Kidney capillary endothelial cell (primary cell): Measurements from ENCODE around the gene GPRC5A.
"Not testable (repeated sequence)": the region's sequence is repeated elsewhere in the genome, so short reads cannot be mapped to it uniquely, and the experiment has no call there.

ENCODE experiments used
- DNase-seq: peaks from one replicate; pipeline ENCODE4 v3.0.0-alpha.2; 2018; ENCODE audit warnings: low spot score

The GPRC5A gene, protein sequence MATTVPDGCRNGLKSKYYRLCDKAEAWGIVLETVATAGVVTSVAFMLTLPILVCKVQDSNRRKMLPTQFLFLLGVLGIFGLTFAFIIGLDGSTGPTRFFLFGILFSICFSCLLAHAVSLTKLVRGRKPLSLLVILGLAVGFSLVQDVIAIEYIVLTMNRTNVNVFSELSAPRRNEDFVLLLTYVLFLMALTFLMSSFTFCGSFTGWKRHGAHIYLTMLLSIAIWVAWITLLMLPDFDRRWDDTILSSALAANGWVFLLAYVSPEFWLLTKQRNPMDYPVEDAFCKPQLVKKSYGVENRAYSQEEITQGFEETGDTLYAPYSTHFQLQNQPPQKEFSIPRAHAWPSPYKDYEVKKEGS

DNA sequence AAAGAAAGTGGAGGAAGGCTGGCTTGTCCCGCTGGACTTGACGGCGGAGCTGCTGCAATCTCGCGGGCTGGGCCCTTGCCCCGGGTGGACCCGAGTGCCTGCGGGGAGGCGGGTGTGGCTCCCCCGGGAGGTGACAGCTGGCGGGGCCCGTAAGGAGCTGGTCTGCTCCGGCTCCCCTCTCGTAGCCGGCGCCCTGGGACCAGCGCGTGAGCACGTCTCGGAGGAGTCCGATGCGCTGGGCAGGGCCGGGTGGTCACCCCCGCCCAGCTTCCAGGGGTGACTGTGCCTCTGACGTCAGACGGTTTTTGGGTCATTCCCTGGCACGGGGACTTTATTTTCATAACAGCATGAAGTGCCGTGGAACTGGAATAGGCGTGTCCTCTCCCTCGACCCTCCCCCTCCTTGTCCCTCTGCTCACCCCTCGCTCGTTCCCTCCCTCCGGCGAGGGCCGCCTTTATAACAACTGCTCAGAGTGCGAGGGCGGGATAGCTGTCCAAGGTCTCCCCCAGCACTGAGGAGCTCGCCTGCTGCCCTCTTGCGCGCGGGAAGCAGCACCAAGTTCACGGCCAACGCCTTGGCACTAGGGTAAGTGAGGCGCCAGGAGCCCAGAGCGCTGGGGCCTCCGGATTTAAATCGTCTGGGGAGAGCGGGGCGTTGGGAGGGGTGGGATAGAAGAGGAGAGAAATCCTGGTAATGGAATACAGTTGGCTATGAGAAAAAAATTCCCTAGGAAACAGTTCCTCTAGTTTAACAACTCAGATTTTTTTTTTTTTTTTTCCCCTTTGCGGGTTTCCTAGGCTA lies at the start of gene GPRC5A:
GPRC5A (plus strand) TSS at position 483 of the 801 bp plus-strand sequence. CDS start 16,688 bp downstream, outside the sequence.
- DNase-seq, result peak; percentile 36

DNA sequence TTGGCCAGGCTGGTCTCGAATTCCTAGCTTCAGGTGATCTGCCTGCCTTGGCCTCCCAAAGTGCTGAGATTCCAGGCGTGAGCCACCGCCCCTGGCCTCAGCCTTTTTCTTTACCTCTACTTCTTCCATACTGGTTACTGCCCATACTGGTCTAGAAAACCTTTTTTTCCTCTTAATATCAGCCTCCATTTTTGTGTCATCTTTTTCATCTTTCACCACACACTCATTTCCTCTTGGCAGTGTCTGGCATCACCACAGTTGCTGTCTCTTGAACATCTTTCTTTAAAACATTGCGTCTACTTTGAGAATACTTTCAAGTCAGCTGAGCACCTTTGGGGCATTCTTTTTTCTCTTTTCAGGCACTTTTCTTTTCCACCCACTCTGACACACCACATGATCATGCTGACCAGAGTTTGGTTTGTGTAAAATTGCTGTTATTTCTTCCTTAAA lies 45.5 kb upstream of the GPRC5A start:
- no peak for DNase-seq

DNA sequence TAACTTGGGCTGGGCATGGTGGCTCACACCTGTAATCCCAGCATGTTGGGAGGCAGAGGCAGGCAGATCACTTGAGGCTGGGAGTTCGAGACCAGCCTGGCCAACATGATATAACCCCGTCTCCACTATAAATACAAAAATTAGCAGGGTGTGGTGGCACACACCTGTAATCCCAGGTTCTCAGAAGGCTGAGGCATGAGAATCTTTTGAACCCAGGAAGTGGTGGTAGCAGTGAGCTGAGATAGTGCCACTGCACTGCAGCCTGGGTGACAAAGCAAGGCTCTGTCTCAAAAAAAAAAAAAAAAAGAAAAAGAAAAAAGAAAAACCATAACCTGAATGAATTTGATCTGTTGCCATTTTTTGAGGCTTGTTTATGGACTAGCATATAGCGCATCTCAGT lies 44.6 kb upstream of the GPRC5A start:
- DNase-seq, result not testable (repeated sequence)

- DNase-seq, result no peak
These were observed 37.9 kb upstream of the GPRC5A start for GRCh38 chr12:12853435-12853834.

DNA sequence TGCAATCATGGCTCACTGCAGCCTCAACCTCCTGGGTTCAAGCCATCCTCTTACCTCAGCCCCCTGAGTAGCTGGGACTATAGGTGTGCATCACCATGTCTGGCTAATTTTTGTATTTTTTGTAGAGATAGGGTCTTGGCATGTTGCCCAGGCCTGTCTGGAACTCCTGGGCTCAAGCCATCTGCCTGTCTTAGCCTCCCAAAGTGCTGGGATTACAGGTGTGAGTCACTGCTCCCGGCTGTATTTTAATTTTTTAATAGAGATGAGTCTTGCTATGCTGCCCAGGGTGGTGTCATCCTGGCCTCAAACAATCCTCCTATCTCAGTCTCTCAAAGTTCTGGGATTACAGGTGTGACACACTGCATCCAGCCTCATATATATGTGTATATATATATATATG lies 31.7 kb upstream of the GPRC5A start:
- DNase-seq, result no peak

DNA sequence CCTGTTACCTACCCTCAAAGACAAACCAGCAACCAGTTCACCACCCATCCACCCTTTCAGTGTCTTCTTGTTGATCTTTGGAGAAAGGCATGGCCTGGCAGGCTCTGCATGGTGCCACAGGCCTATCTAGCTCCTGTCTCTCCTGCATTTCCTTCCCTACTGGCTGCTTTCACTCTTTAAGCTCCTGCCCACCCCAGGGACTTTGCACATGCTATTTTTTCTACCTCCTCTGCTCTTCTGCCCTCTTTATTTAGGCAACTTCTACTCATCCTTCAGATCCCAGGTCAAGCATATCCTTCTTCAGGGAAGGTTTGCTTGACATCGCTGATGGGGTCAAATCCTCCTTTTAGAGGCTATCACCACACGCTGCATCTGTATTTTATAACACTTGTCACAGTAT lies 27.1 kb upstream of the GPRC5A start:
- no peak for DNase-seq

DNA sequence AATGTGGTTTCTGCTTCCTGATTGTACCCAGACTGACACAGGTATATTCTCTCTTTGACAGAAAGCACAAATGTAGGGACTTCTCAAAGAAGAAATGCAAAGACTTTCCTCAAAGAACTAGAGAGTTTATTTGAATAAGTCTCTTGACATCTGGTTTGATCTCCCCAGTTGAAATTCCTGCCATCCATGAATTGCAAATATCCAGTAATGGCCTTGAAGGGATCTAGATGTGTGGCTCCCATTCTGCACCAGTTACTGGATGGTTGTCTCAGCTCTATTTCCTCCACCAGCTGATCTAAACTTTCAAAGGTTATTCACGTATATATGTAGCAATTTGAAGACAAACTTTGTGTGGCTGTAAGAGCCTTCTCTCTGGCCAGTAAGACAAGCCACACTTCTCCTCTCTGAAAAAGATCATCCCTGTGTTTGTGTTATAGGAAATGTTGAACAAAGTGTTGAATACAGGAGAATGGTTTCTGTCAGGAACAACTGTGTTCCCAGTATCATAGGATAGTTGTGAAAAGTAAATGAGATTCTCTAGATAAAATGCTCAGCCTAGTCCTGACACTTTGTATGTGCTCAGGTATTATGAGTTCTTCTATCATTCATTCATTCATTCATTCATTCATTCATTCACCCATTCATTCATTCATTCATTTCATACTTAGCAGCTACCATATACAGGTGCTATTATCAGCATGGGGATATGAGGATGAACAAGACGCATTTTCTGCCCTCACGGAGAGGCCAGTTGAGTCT lies 22.7 kb upstream of the GPRC5A start:
- no peak for DNase-seq

DNA sequence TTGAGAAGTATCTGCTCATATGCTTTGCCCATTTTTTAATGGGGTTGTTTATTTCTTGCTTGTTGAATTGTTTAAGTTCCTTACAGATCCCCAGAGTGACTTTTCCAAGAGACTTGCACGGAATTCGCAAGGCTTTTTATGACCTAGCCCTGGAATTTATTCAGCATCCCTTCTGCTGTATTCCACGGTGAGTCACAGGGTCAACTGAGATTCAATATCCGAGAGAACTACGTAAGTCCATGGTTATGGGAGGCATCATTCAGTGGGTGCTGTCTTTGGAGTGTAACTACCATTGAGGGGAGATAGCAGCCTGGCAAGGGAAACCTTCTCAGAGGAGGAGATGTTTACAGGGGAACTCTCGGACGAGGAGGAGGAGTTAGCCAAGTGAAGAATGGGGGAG lies 20.9 kb upstream of the GPRC5A start:
- peak; percentile 38 for DNase-seq

- DNase-seq, result no peak
These were observed 19.7 kb upstream of the GPRC5A start for GRCh38 chr12:12871587-12872138.

DNA sequence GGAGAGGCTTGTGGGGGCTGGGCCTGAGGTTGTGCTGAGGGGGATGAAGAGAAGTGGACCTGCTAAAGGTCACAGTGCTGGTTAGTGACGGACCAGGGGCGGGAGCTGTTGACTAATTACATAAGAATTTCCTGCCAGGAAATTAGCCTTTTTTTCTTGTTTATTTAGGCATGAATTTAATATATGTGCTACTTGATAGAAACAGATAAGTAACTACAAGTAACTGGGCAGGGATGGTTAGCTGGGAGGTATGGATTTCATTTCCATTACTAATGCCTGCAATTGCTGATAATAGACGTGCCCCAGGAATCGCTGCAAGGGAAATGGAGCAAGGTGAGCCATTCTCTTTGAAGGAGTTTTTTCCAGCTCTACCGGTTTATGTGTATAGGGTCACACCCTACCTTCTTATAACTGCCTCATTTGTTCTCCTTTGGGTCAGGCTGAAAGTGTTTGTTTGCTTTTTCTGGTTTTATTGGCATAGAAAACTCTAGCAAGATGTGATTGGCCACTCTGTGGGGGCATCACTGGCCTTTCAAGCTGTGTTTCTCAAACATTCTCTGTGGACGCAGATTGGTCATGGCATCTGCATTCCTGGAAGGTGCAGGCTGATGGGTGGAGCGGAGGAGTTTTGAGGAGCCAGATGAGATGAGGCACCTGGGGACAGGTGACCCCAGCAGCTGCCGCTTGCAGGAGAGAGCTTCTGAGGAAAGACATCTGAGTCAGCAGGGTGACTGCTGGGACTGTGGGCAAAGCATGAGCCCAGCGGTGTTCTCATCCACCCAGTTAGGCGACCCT lies 19.0 kb upstream of the GPRC5A start:
- DNase-seq, result peak; percentile 76

DNA sequence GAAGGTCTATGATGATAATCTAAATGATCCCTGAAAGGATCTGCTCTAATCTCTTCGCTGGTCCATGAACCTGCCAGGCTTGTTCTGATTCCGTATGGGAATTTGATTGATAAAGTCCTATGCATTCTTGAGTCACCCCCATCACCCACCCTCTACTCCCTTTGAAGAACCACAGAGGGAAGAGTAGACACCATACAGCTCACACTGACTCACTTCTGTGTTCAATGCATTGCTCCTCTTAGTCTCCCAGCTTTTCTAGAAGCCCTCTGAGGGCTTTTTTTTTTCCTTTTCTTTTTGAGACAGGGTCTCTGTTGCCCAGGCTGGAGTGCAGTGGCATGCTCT lies 18.5 kb upstream of the GPRC5A start:
- peak; percentile 34 for DNase-seq

- no peak for DNase-seq
These were observed 17.3 kb upstream of the GPRC5A start for GRCh38 chr12:12874029-12874428.

DNA sequence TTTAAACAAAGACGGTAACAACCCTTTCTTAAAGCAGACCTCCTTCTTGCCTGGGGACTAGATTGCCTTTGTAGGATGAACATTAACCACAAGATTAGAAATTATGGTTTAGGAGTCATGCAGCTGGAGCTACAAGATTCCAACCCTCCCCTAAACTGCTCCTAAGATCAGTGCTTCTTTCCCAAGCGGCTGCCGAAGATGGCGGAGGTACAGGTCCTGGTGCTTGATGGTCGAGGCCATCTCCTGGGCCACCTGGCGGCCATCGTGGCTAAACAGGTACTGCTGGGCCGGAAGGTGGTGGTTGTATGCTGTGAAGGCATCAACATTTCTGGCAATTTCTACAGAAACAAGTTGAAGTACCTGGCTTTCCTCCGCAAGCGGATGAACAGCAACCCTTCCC lies 16.1 kb upstream of the GPRC5A start:
- not testable (repeated sequence) for DNase-seq

GRCh38 chr12:12877153-12877768 lies 14.1 kb upstream of the GPRC5A start:
- no peak for DNase-seq

- no peak for DNase-seq
These were observed 13.4 kb upstream of the GPRC5A start for GRCh38 chr12:12877781-12878455.

GRCh38 chr12:12880537-12880936 lies 10.8 kb upstream of the GPRC5A start:
- DNase-seq, result no peak

DNA sequence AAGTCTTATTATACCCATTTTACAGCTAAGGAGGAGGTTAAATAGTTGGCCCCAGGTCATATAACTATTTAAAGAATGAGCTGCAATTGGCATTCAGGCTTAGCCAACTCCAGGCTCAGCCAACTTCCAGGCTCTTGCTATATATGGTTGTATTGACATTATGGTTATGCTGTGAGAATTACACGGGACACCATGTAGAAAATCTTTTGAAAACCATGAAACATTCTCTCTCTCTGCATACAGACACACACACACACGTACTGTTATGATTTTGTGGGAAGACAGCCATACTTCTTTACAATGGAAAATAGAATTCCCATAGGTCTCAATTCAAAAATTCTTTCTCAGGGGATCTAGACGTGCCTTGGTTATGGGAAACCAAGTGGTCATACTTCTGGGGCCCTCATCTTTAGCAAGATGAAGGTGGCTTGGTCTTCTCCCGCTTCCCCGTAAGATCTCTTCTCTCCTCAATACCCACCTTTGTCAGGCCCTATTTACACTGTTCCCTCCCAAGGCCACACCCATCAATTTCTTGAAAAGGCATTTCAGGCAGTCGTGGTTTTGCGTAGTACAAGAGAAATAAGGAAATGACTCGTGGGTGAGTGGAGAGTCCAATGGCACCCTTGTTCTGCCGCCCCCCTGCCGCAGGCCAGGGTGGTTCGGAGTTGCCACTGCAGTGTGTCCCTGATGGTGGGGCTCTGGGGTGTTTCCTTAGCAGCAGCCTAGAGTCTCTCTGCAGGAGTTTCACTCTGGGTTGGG lies 10.0 kb upstream of the GPRC5A start:
- DNase-seq, result peak; percentile 76

DNA sequence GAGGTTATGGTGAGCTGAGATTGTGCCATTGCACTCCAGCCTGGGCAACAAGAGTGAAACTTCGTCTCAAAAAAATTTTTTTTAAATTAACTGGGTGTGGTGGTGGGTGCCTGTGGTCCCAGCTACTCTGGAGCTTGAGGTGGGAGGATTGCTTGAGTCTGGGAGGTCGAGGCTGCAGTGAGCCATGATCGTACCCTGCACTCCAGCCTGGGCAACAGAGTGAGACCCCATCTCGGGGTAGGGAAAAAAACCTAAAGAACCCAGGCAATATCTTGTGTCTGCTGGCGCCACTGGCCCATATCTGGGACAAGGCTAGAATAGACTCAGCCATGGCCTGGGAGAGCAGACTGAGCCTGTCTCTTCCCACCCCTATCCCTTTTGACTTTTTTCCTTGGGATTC lies 9.1 kb upstream of the GPRC5A start:
- no peak for DNase-seq

GRCh38 chr12:12883369-12884001 lies 7.9 kb upstream of the GPRC5A start:
- DNase-seq, result no peak
